GM12878 (cell line): ENCODE data around the gene PCCB.

ENCODE experiments used
- CEBPB ChIP-seq, 2 experiments: fragments of 150-350 bp in 1 of 2; IDR thresholded peaks; 2 replicates each; pipeline ENCODE4 v1.6.1; 2012 to 2014; ENCODE audit warnings: low read depth in 2 of 2, low read length in 2 of 2, borderline replicate concordance in 1 of 2, inconsistent platforms in 1 of 2
- CHD2 ChIP-seq: IDR thresholded peaks from 2 replicates; pipeline ENCODE4 v1.6.1; 2011; ENCODE audit warnings: low read depth, low read length, improper control_type of control experiment, borderline replicate concordance
- CHD4 ChIP-seq: fragments of 200-600 bp; sonication (generic); IDR thresholded peaks from 2 replicates; pipeline ENCODE4 v1.6.1; 2016; ENCODE audit warnings: mild to moderate bottlenecking
- CREM ChIP-seq: IDR thresholded peaks from 2 replicates; pipeline ENCODE4 v1.6.1; 2014; ENCODE audit warnings: antibody characterized with exemption, low read depth
- EZH2 ChIP-seq: IDR thresholded peaks from 2 replicates; pipeline ENCODE4 v1.6.1; 2012; ENCODE audit warnings: low read depth, mild to moderate bottlenecking, control low read depth, inconsistent platforms, low read length, borderline replicate concordance; ENCODE audit not compliant: control insufficient read depth
- FOXM1 ChIP-seq: IDR thresholded peaks from 2 replicates; pipeline ENCODE4 v1.6.1; 2012; ENCODE audit warnings: low read depth, mild to moderate bottlenecking, inconsistent platforms, low read length, moderate library complexity
- IKZF1 ChIP-seq: fragments of 450-650 bp; conservative IDR thresholded peaks from 2 replicates; pipeline ENCODE4 v1.6.1; 2017; ENCODE audit warnings: antibody characterized with exemption, mild to moderate bottlenecking
- NFYB ChIP-seq: IDR thresholded peaks from 2 replicates; pipeline ENCODE4 v1.6.1; 2011; ENCODE audit warnings: low read depth, mild to moderate bottlenecking, low read length, improper control_type of control experiment, moderate library complexity; ENCODE audit not compliant: insufficient read depth
- POLR2A ChIP-seq: IDR thresholded peaks from 2 replicates; pipeline ENCODE4 v1.6.1; 2011; ENCODE audit warnings: low read depth, mild to moderate bottlenecking, low read length
- TAF1 ChIP-seq: IDR thresholded peaks from 2 replicates; pipeline ENCODE4 v1.6.1; 2011; ENCODE audit warnings: mild to moderate bottlenecking, low read depth, low read length, borderline replicate concordance
- TCF12 ChIP-seq: IDR thresholded peaks from 2 replicates; pipeline ENCODE4 v1.6.1; 2011; ENCODE audit warnings: low read depth, mild to moderate bottlenecking, low read length
- USF2 ChIP-seq: IDR thresholded peaks from 2 replicates; pipeline ENCODE4 v1.6.1; 2011; ENCODE audit warnings: low read depth, low read length, improper control_type of control experiment, borderline replicate concordance
- TF ChIP-seq, protein P1 (sequence below), 3 experiments: IDR thresholded peaks in 2 of 3; conservative IDR thresholded peaks in 1 of 3; 2 replicates each; pipeline ENCODE4 v1.5.1; 2011; ENCODE audit warnings: low read depth in 3 of 3, low read length in 3 of 3, mild to moderate bottlenecking in 3 of 3, control low read depth in 2 of 3, moderate library complexity in 2 of 3, inconsistent platforms in 1 of 3, mixed read lengths in 1 of 3; ENCODE audit not compliant: control insufficient read depth in 2 of 3, insufficient read depth in 1 of 3; ENCODE audit errors: extremely low read depth in 1 of 3
- TF ChIP-seq, protein P2 (sequence below): IDR thresholded peaks from 2 replicates; pipeline ENCODE4 v1.6.1; 2012; ENCODE audit warnings: low read depth, low read length, improper control_type of control experiment

- TF ChIP-seq, protein P1, sequence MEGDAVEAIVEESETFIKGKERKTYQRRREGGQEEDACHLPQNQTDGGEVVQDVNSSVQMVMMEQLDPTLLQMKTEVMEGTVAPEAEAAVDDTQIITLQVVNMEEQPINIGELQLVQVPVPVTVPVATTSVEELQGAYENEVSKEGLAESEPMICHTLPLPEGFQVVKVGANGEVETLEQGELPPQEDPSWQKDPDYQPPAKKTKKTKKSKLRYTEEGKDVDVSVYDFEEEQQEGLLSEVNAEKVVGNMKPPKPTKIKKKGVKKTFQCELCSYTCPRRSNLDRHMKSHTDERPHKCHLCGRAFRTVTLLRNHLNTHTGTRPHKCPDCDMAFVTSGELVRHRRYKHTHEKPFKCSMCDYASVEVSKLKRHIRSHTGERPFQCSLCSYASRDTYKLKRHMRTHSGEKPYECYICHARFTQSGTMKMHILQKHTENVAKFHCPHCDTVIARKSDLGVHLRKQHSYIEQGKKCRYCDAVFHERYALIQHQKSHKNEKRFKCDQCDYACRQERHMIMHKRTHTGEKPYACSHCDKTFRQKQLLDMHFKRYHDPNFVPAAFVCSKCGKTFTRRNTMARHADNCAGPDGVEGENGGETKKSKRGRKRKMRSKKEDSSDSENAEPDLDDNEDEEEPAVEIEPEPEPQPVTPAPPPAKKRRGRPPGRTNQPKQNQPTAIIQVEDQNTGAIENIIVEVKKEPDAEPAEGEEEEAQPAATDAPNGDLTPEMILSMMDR (IDR thresholded peaks at IDR 0.05 in 2 of 3, conservative IDR thresholded peaks at IDR 0.05 in 1 of 3; ENCODE audit: control insufficient read depth in 2 of 3, extremely low read depth in 1 of 3, insufficient read depth in 1 of 3, low read depth in 3 of 3, low read length in 3 of 3): no peak
- no peak for TF ChIP-seq EZH2
- no peak for TF ChIP-seq TCF12
- TF ChIP-seq NFYB: no peak
- no peak for TF ChIP-seq USF2
- TF ChIP-seq CEBPB (IDR thresholded peaks at IDR 0.05; ENCODE audit: borderline replicate concordance in 1 of 2, low read depth in 2 of 2, low read length in 2 of 2): no peak
- TF ChIP-seq CHD2: no peak
- TF ChIP-seq FOXM1: no peak
- TF ChIP-seq, protein P2, sequence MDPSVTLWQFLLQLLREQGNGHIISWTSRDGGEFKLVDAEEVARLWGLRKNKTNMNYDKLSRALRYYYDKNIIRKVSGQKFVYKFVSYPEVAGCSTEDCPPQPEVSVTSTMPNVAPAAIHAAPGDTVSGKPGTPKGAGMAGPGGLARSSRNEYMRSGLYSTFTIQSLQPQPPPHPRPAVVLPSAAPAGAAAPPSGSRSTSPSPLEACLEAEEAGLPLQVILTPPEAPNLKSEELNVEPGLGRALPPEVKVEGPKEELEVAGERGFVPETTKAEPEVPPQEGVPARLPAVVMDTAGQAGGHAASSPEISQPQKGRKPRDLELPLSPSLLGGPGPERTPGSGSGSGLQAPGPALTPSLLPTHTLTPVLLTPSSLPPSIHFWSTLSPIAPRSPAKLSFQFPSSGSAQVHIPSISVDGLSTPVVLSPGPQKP: no peak
- no peak for TF ChIP-seq TAF1
- TF ChIP-seq IKZF1: no peak
- TF ChIP-seq CREM: no peak
- no peak for TF ChIP-seq POLR2A
- TF ChIP-seq CHD4: no peak
Measured at GRCh38 chr3:136291302-136291701, 41.2 kb downstream of the PCCB start.
